GM12801 (cell line): ENCODE results near the gene BICRA.

Experiments used
- CTCF ChIP-seq: IDR thresholded peaks from one replicate; pipeline ENCODE4 v1.5.1; 2011; ENCODE audit warnings: control low read depth; ENCODE audit not compliant: insufficient read length; ENCODE audit errors: extremely low read depth

The BICRA gene

GRCh38 chr19:47608969-47609905 is at the start of gene BICRA:
TSS of gene BICRA (plus strand) at chr19:47609134. CDS start at chr19:47673575, 64,441 bp downstream.
- no peak for TF ChIP-seq CTCF

- TF ChIP-seq CTCF, result no peak
Measured at GRCh38 chr19:47560999-47561398, 47.9 kb upstream of the BICRA start.

- TF ChIP-seq CTCF, result no peak
Measured at GRCh38 chr19:47561440-47562057, 47.4 kb upstream of the BICRA start.

GRCh38 chr19:47564081-47564480 is 44.9 kb upstream of the BICRA start:
- TF ChIP-seq CTCF, result no peak

- no peak for TF ChIP-seq CTCF
Measured at GRCh38 chr19:47569331-47569730, 39.6 kb upstream of the BICRA start.

GRCh38 chr19:47572635-47573034 is 36.3 kb upstream of the BICRA start:
- TF ChIP-seq CTCF, result no peak
